Superior temporal gyrus (tissue), 1 donor: ENCODE data around the gene EML2.
A peak's percentile ranks its signal among the peaks of the same experiment; 100 is the strongest.
"Not testable (repeated sequence)": the region's sequence is repeated elsewhere in the genome, so short reads cannot be mapped to it uniquely, and the experiment has no call there.

Source experiments
- DNase-seq: peaks from one replicate; pipeline ENCODE4 v3.0.0-alpha.2; 2016; ENCODE audit errors: extremely low spot score

Gene EML2

GRCh38 chr19:45653634-45654033 lies 14.4 kb upstream of the EML2 start:
- no peak for DNase-seq

- DNase-seq, result no peak
Observed at GRCh38 chr19:45650722-45651121, 11.5 kb upstream of the EML2 start.

GRCh38 chr19:45646345-45646698 lies 7.1 kb upstream of the EML2 start:
- no peak for DNase-seq

GRCh38 chr19:45645631-45646344 lies 6.6 kb upstream of the EML2 start:
- peak; percentile 99 for DNase-seq

GRCh38 chr19:45645068-45645630 lies 6.0 kb upstream of the EML2 start:
- peak; percentile 10 for DNase-seq

- peak; percentile 68 for DNase-seq
Observed at GRCh38 chr19:45643927-45644771, 5.0 kb upstream of the EML2 start.

- peak; percentile 94 for DNase-seq
Observed at GRCh38 chr19:45643024-45643926, 4.1 kb upstream of the EML2 start.

- DNase-seq, result no peak
Observed at GRCh38 chr19:45641274-45642105, 2.3 kb upstream of the EML2 start.

- no peak for DNase-seq
Observed at GRCh38 chr19:45640849-45641273, 1.7 kb upstream of the EML2 start.

- DNase-seq, result no peak
Observed at GRCh38 chr19:45637890-45638667, 1.1 kb downstream of the EML2 start.

- DNase-seq, result no peak
Observed at GRCh38 chr19:45636902-45637301, 2.3 kb downstream of the EML2 start.

- no peak for DNase-seq
Observed at GRCh38 chr19:45636275-45636674, 2.9 kb downstream of the EML2 start.

- peak; percentile 47 for DNase-seq
Observed at GRCh38 chr19:45632468-45633196, 6.6 kb downstream of the EML2 start.

GRCh38 chr19:45630463-45630862 lies 8.7 kb downstream of the EML2 start:
- DNase-seq, result no peak

- no peak for DNase-seq
Observed at GRCh38 chr19:45629704-45630103, 9.5 kb downstream of the EML2 start.

GRCh38 chr19:45628219-45628618 lies 11.0 kb downstream of the EML2 start:
- not testable (repeated sequence) for DNase-seq

- DNase-seq, result no peak
Observed at GRCh38 chr19:45623984-45624383, 15.2 kb downstream of the EML2 start.

- no peak for DNase-seq
Observed at GRCh38 chr19:45621976-45622503, 17.2 kb downstream of the EML2 start.

- DNase-seq, result no peak
Observed at GRCh38 chr19:45621389-45621788, 17.8 kb downstream of the EML2 start.
